Right lobe of liver (tissue), 4 donors: Measurements from ENCODE around the gene HYAL1.

Source experiments
- POLR2A ChIP-seq: fragments of 450-650 bp; IDR thresholded peaks from one replicate; pipeline ENCODE4 v1.6.1; 2017; ENCODE audit warnings: antibody characterized with exemption, mild to moderate bottlenecking
- TF ChIP-seq, protein P1 (sequence below), 4 donors: fragments of 200-600 bp in 3 of 4; fragments of 450-650 bp in 1 of 4; IDR thresholded peaks; one replicate each; pipeline versions ENCODE4 v1.5.1 to v1.8.0; 2016 to 2022; ENCODE audit warnings: antibody characterized with exemption in 4 of 4, mild to moderate bottlenecking in 2 of 4
- donor health status: DM: no; HTN: no; CAD: no.
- donor health status: DM: no; HTN: no; CAD: no.
- donor health status: DM: no; HTN: yes; CAD: no.

DNA sequence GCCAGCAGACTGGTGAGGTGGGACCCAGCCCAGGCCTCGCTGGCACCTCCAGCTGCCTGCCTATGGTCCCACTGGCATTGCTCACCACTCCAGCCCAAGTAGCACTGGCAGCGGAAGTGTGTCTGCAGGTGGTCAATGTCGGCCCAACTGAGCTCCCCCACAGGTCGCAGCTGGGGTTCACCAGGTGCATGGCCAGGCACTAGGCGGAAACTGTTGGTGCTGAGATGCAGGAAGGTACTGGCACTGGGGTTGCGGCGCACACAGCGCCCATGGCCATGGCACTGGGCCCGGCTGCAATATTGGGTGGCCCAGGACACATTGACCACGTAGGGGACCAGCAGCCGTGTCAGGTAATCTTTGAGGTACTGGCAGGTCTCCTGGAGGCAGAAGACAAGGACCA lies 14.8 kb upstream of the HYAL1 start:
- TF ChIP-seq, protein P1, sequence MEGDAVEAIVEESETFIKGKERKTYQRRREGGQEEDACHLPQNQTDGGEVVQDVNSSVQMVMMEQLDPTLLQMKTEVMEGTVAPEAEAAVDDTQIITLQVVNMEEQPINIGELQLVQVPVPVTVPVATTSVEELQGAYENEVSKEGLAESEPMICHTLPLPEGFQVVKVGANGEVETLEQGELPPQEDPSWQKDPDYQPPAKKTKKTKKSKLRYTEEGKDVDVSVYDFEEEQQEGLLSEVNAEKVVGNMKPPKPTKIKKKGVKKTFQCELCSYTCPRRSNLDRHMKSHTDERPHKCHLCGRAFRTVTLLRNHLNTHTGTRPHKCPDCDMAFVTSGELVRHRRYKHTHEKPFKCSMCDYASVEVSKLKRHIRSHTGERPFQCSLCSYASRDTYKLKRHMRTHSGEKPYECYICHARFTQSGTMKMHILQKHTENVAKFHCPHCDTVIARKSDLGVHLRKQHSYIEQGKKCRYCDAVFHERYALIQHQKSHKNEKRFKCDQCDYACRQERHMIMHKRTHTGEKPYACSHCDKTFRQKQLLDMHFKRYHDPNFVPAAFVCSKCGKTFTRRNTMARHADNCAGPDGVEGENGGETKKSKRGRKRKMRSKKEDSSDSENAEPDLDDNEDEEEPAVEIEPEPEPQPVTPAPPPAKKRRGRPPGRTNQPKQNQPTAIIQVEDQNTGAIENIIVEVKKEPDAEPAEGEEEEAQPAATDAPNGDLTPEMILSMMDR (IDR thresholded peaks at IDR 0.05): no peak
- no peak for TF ChIP-seq POLR2A
